Loucy (cell line): ENCODE data around the gene WWTR1.

Source experiments
- EZH2phosphoT487 ChIP-seq: fragments of 200-600 bp; IDR thresholded peaks from 2 replicates; pipeline ENCODE4 v1.6.1; 2018; ENCODE audit warnings: antibody characterized with exemption, mild to moderate bottlenecking, moderate library complexity, borderline replicate concordance
- TF ChIP-seq, protein P1 (sequence below): fragments of 200-600 bp; sonication (generic); conservative IDR thresholded peaks from 2 replicates; pipeline ENCODE4 v1.5.1; 2014; ENCODE audit warnings: mild to moderate bottlenecking, antibody characterized with exemption, low read length

DNA sequence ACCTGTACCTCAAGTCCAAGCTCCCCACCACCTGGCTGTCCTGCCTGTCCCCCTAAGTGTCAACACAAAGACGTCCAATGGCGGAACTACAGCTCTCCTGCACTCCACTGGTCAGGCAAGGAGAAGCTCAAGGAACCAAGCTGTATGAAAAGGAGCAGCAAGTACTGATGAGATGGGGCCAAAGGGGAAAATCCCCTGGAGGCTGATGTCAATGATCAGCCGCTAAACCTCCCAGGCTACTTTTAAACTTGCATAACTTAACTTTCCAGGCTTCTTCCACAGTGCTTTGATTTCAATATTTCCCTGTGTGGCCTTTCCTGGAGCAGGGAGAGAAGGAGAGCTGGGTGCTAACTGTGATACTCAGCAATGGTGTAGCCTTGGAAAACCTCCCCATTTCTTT is 148.3 kb downstream of the WWTR1 start:
- TF ChIP-seq, protein P1, sequence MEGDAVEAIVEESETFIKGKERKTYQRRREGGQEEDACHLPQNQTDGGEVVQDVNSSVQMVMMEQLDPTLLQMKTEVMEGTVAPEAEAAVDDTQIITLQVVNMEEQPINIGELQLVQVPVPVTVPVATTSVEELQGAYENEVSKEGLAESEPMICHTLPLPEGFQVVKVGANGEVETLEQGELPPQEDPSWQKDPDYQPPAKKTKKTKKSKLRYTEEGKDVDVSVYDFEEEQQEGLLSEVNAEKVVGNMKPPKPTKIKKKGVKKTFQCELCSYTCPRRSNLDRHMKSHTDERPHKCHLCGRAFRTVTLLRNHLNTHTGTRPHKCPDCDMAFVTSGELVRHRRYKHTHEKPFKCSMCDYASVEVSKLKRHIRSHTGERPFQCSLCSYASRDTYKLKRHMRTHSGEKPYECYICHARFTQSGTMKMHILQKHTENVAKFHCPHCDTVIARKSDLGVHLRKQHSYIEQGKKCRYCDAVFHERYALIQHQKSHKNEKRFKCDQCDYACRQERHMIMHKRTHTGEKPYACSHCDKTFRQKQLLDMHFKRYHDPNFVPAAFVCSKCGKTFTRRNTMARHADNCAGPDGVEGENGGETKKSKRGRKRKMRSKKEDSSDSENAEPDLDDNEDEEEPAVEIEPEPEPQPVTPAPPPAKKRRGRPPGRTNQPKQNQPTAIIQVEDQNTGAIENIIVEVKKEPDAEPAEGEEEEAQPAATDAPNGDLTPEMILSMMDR, result no peak
- no peak for TF ChIP-seq EZH2phosphoT487
